Breast epithelium (tissue), 3 donors: Measurements from ENCODE around the gene ADAMTS5.

Experiments
- POLR2A ChIP-seq: fragments of 450-650 bp; IDR thresholded peaks from one replicate; pipeline ENCODE4 v1.6.1; 2016; ENCODE audit warnings: antibody characterized with exemption, mild to moderate bottlenecking, moderate library complexity
- TF ChIP-seq, protein P1 (sequence below), 3 donors: fragments of 450-650 bp; IDR thresholded peaks; one replicate each; pipeline ENCODE4 v1.5.1; 2016 to 2017; ENCODE audit warnings: antibody characterized with exemption in 3 of 3, mild to moderate bottlenecking in 3 of 3, moderate library complexity in 3 of 3

DNA sequence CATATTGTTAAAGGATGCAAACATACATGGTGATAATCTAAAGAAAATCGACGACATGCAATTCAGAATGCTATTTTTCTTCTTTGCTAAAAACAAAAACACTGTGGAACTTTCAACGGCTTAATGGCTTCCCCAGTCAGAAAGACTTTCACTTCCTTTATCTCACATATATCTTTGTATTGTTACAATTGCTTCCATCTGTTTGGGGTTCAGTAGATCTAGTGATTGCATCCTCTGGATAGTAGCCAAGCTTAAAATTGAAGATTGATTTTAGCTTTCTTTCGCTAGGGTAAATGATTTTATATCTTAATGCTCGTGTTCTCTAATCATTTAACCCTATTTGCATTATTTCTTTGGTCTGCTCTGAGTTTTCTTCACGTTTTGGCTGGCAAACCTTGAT is 89.9 kb downstream of the ADAMTS5 start:
- TF ChIP-seq, protein P1, sequence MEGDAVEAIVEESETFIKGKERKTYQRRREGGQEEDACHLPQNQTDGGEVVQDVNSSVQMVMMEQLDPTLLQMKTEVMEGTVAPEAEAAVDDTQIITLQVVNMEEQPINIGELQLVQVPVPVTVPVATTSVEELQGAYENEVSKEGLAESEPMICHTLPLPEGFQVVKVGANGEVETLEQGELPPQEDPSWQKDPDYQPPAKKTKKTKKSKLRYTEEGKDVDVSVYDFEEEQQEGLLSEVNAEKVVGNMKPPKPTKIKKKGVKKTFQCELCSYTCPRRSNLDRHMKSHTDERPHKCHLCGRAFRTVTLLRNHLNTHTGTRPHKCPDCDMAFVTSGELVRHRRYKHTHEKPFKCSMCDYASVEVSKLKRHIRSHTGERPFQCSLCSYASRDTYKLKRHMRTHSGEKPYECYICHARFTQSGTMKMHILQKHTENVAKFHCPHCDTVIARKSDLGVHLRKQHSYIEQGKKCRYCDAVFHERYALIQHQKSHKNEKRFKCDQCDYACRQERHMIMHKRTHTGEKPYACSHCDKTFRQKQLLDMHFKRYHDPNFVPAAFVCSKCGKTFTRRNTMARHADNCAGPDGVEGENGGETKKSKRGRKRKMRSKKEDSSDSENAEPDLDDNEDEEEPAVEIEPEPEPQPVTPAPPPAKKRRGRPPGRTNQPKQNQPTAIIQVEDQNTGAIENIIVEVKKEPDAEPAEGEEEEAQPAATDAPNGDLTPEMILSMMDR (IDR thresholded peaks at IDR 0.05), result no peak
- TF ChIP-seq POLR2A, result no peak
